Testis (tissue), 2 donors: ENCODE data around the gene LCLAT1.

ENCODE experiments used
- CTCF ChIP-seq, 3 experiments: fragments of 450-650 bp in 2 of 3; fragments of 200-600 bp in 1 of 3; sonication (generic) in 1 of 3; IDR thresholded peaks; one replicate each; pipeline ENCODE4 v1.5.1; 2016 to 2019; ENCODE audit warnings: antibody characterized with exemption in 3 of 3, mild to moderate bottlenecking in 2 of 3, moderate library complexity in 1 of 3
- POLR2A ChIP-seq: fragments of 450-650 bp; IDR thresholded peaks from one replicate; pipeline ENCODE4 v1.6.1; 2017; ENCODE audit warnings: antibody characterized with exemption, mild to moderate bottlenecking, moderate library complexity

GRCh38 chr2:30608643-30609042, 161.6 kb downstream of the LCLAT1 start:
- TF ChIP-seq CTCF (IDR thresholded peaks at IDR 0.05) (no peak), POLR2A (no peak)
